Left forelimb (tissue), 1 donor: ENCODE results near the gene GAS5.
A peak's percentile ranks its signal among the peaks of the same experiment; 100 is the strongest.
"Not testable (repeated sequence)": the region's sequence is repeated elsewhere in the genome, so short reads cannot be mapped to it uniquely, and the experiment has no call there.

Experiments used
- DNase-seq: peaks from one replicate; pipeline ENCODE4 v3.0.0-alpha.2; 2018; ENCODE audit warnings: low spot score

Gene GAS5

GRCh38 chr1:173867753-173868265 lies at the start of gene GAS5:
GAS5 (minus strand) TSS chr1:173867989.
- peak; percentile 99 for DNase-seq

- no peak for DNase-seq
Measured at GRCh38 chr1:173917149-173917548, 49.4 kb upstream of the GAS5 start, which contains the start of gene SERPINC1. SERPINC1 (minus strand) TSS chr1:173917327; CDS start chr1:173917259, 68 bp downstream.

- DNase-seq, result no peak
Measured at GRCh38 chr1:173916667-173917066, 48.9 kb upstream of the GAS5 start.

GRCh38 chr1:173915596-173915995 lies 47.8 kb upstream of the GAS5 start:
- no peak for DNase-seq

- no peak for DNase-seq
Measured at GRCh38 chr1:173914366-173914871, 46.6 kb upstream of the GAS5 start.

- DNase-seq, result no peak
Measured at GRCh38 chr1:173913111-173913510, 45.3 kb upstream of the GAS5 start.

GRCh38 chr1:173903827-173904531 lies 36.2 kb upstream of the GAS5 start:
- DNase-seq, result no peak

GRCh38 chr1:173900992-173901391 lies 33.2 kb upstream of the GAS5 start:
- no peak for DNase-seq

GRCh38 chr1:173900427-173900826 lies 32.6 kb upstream of the GAS5 start:
- DNase-seq, result no peak

GRCh38 chr1:173894189-173894588 lies 26.4 kb upstream of the GAS5 start:
- DNase-seq, result no peak

GRCh38 chr1:173893611-173894010 lies 25.8 kb upstream of the GAS5 start:
- no peak for DNase-seq

- no peak for DNase-seq
Measured at GRCh38 chr1:173889885-173890284, 22.1 kb upstream of the GAS5 start.

- no peak for DNase-seq
Measured at GRCh38 chr1:173888749-173889148, 21.0 kb upstream of the GAS5 start.

- no peak for DNase-seq
Measured at GRCh38 chr1:173887627-173888026, 19.8 kb upstream of the GAS5 start.

GRCh38 chr1:173886746-173887611 lies 19.2 kb upstream of the GAS5 start:
- DNase-seq, result no peak

GRCh38 chr1:173884701-173885100 lies 16.9 kb upstream of the GAS5 start:
- DNase-seq, result no peak

- not testable (repeated sequence) for DNase-seq
Measured at GRCh38 chr1:173881117-173881516, 13.3 kb upstream of the GAS5 start.

GRCh38 chr1:173878251-173878650 lies 10.5 kb upstream of the GAS5 start:
- DNase-seq, result no peak

- no peak for DNase-seq
Measured at GRCh38 chr1:173876732-173877131, 8.9 kb upstream of the GAS5 start.

GRCh38 chr1:173871500-173871899 lies 3.7 kb upstream of the GAS5 start:
- DNase-seq, result no peak

- no peak for DNase-seq
Measured at GRCh38 chr1:173871091-173871490, 3.3 kb upstream of the GAS5 start.

- DNase-seq, result no peak
Measured at GRCh38 chr1:173870252-173871075, 2.7 kb upstream of the GAS5 start.
